Activated T-helper 9 cell treated with anti-CD3 and anti-CD28 coated beads, Interleukin-2, amount 50 U/mL, for 16 hours (primary cell): ENCODE results near the gene NPAP1.
"Not testable (repeated sequence)": the region's sequence is repeated elsewhere in the genome, so short reads cannot be mapped to it uniquely, and the experiment has no call there.

Experiments
- DNase-seq: peaks from one replicate; pipeline ENCODE4 v3.0.0-alpha.2; 2020; ENCODE audit warnings: low read depth

NPAP1 gene, protein sequence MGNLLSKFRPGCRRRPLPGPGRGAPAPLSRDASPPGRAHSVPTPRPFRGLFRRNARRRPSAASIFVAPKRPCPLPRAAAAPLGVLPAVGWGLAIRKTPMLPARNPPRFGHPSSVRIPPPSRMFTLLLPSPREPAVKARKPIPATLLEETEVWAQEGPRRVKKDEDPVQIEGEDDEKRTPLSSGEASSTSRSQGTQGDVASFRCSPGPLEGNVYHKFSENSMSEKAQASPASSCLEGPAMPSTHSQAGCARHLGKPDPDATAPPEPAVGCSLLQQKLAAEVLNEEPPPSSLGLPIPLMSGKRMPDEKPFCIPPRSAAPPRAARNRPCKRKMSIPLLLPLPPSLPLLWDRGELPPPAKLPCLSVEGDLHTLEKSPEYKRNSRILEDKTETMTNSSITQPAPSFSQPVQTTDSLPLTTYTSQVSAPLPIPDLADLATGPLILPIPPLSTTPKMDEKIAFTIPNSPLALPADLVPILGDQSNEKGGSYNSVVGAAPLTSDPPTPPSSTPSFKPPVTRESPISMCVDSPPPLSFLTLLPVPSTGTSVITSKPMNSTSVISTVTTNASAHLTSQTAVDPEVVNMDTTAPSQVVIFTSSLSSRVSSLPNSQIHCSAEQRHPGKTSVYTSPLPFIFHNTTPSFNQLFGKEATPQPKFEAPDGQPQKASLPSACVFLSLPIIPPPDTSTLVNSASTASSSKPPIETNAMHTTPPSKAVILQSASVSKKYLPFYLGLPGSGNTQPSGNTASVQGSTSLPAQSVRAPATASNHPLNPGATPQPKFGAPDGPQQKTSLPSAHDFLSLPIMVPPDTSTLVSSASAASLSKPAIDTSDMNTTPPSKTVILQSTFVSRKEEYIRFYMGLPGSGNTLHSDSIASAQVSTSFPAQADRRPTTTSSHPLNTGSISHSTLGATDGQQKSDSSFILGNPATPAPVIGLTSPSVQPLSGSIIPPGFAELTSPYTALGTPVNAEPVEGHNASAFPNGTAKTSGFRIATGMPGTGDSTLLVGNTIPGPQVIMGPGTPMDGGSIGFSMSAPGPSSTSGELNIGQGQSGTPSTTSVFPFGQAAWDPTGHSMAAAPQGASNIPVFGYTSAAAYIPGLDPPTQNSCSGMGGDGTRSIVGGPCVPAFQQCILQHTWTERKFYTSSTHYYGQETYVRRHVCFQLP

GRCh38 chr15:24675332-24676144, at the start of gene NPAP1:
Gene NPAP1, plus strand, starts transcription at chr15:24675775. Its CDS starts 93 bp downstream, at chr15:24675868.
- no peak for DNase-seq

- no peak for DNase-seq
Measured at GRCh38 chr15:24627443-24627842, 48.1 kb upstream of the NPAP1 start.

DNA sequence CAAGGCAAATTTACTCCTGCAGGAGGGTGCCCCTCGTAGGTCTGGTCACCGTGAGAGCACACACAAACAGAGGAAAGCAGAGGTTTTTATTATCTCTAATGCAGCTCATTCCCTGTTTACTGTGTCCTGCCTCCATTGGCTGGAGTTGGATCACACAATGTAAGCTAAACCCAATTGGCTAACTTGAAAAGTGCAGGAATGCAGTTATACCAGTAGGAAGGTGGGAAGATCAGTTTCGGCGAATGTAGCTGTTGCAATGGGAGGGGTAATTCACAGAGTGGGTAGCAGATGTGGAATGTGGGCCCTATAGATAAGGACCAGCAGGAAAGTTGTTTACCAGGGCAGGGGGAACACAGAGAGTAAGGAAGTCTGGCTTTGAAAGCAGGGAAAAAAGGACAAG, 42.5 kb upstream of the NPAP1 start:
- no peak for DNase-seq

DNA sequence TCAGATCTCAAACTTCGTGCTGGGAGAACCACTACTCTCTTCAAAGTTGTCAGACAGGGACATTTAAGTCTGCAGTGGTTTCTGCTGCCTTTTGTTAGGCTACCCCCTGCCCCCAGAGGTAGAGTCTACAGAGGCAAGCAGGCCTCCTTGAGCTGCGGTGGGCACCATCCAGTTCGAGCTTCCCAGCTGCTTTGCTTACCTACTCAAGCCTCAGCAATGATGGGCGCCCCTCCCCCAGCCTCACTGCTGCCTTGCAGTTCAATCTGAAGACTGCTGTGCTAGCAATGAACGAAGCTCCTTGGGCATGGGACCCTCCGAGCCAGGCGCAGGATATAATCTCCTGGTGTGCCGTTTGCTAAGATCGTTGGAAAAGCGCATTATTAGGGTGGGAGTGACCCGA, 36.2 kb upstream of the NPAP1 start:
- DNase-seq: not testable (repeated sequence)

DNA sequence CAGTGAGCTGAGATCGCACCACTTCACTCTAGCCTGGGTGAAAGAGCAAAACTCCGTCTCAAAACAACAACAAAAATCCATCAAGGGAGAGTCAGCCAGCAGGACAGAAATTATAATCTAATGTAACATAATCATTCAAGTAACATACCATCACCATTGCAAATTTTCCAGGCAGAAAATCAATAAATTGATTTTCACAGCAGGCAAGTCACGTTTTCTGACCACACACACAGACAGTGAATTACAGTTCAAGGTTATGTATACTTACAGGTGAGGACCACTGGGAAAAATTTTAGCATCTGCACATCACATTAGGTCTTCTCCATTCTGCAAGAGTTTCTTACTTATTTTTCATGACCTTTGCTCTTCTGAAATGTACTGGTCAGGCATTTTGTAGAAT, 29.9 kb upstream of the NPAP1 start:
- no peak for DNase-seq

DNA sequence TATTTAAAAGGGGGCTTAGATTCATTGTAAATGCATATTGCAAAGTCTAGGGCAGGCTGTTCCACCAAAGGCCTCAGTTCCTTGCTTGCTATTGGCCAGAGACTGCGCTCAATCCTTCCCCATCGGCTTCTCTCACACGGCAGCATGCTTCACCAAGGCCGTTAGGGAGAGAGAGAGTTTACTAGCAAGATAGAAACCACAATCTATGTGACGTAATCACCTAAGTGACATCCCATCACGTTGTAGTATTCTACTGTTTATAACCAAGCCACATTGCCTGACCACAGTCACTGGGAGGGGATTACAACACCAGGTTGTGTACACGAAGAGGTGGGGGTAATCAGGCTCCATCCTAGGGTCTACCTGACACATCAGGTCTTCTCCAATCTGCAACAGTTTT, 16.0 kb upstream of the NPAP1 start:
- no peak for DNase-seq

- no peak for DNase-seq
Measured at GRCh38 chr15:24662991-24663390, 12.6 kb upstream of the NPAP1 start.

GRCh38 chr15:24676431-24676830, 856 bp downstream of the NPAP1 start:
- DNase-seq: no peak

GRCh38 chr15:24678485-24678884, 2.9 kb downstream of the NPAP1 start:
- DNase-seq: no peak

- no peak for DNase-seq
Measured at GRCh38 chr15:24682002-24682401, 6.4 kb downstream of the NPAP1 start.

DNA sequence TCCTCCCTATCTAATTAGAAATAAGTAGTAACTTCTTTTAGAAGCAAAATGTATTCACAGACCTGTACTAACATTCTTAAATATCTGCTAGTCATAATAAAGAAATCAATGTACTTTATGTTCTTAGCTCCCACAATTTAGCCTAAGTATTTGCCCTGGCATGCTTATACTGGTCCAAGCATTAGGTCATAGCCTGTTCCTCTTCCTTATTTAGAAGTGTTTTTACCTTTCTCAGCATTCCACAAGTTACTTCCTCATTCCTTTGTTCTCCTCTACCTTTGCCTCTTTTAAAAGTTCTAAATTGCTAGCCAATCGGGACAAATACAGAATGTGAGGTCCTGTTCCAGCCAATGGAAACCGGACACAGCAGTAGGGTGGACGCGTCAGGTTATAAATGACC, 7.3 kb downstream of the NPAP1 start:
- DNase-seq: not testable (repeated sequence)

GRCh38 chr15:24683736-24684135, 8.2 kb downstream of the NPAP1 start:
- DNase-seq: no peak

- no peak for DNase-seq
Measured at GRCh38 chr15:24684313-24684712, 8.7 kb downstream of the NPAP1 start.

- DNase-seq: no peak
Measured at GRCh38 chr15:24696201-24696600, 20.6 kb downstream of the NPAP1 start.

- no peak for DNase-seq
Measured at GRCh38 chr15:24696842-24697241, 21.3 kb downstream of the NPAP1 start.

- DNase-seq: no peak
Measured at GRCh38 chr15:24718289-24719082, 42.9 kb downstream of the NPAP1 start.

- no peak for DNase-seq
Measured at GRCh38 chr15:24729760-24730159, 54.2 kb downstream of the NPAP1 start.
